Cortex of kidney (tissue), 1 donor: ENCODE results near the gene WWOX.

Experiments used
- DNase-seq: peaks from one replicate; lab custom pipeline; 2025; lab: John Stamatoyannopoulos, UW

The WWOX gene

DNA sequence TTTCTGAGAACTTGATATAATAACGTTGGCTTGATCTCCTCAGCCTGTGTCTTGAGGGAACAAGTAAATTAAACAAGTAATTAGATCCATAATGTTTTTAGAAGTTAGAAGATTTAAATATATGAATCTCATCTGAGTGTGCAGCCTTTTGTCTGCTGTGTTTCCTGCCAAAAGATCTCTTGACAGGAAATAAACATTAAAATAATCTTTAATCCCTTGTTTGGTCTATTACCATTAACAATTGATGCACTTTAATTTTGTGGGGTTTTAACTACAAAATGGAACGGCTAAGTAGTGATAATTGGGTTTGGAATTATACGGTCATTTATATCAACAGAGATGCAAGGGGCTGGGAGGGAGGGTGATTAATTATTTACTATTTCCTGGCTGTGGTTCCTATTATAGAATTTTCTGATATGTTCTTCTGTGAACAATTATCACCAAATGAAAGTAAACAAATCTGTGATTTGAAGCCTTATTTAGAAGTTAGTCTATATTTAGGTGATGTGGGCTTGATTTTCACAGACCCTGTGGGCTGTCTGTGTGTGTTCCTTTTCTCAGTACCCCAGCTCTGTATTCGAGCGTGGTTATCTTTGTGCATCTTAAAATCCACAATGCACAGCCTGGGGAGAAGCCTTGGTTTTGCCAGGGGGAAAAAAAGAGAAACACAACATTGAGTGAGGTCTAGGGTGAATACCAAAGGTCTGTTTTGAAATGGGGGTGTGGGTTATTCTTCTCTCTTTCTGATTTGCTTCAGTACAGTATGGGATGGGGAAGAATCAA lies 556.1 kb downstream of the WWOX start:
- no peak for DNase-seq

DNA sequence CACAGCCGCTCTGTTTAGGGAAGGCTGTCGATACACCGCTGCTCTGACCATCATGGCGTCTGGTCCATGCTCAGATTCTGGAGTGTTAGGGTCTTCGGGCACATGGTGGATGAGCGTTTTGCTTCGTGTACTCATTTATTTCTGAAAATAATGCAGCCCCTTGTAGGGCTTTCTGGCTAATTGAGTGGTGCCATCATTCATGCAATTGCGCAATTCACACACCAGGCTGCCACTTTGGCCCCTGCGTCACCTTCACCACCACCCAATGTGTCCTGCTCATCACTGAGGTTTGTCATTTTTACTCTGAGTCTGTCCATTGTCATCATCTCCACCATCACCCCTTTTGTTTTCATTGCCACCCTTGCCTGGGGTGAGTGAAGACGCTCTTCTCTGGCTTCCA lies 557.4 kb downstream of the WWOX start:
- DNase-seq, result no peak

DNA sequence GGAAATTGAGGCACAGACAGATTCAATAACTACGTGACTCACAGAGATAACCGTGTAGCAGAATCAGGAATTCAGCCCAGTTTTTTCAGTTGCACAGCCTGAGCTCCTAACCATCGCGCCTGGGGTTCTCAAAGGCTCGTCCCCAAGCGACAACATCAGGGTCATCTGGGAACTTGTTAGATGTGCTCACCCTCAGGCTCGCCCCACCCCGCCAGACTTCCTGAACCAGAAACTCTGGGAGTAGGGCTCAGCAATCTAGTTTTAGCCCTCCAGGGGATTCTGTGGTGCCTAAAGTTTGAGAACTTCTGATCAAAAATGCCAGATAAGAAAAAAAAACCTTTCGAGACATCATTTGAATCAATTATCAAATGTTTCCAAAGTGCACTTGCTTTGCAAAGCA lies 559.8 kb downstream of the WWOX start:
- DNase-seq, result no peak

DNA sequence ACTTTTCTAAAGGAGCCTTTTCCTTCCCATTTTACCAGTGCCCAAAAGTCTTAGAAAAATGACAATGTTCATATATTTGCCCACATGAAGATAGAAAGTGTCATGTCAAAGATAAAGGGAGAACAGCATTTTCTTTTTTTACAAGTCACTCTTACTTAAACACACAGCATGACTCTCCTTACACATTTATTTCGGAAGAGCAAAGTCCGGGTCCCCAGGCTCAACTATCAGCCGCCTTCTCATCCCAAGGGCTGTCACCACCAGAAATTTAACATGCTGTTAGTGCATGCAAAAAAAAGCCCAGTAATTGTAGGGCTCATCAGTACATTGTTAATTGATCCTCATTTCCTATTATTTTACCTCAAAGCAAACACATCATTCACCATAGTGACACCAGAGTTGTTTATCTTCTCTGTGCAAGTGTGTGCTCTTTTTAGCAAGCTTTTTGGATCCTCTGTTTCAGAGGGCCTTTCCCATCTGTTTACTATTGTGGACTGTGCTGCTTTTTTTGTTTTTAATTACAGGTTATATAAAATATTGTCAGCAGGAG lies 560.3 kb downstream of the WWOX start:
- DNase-seq, result no peak

DNA sequence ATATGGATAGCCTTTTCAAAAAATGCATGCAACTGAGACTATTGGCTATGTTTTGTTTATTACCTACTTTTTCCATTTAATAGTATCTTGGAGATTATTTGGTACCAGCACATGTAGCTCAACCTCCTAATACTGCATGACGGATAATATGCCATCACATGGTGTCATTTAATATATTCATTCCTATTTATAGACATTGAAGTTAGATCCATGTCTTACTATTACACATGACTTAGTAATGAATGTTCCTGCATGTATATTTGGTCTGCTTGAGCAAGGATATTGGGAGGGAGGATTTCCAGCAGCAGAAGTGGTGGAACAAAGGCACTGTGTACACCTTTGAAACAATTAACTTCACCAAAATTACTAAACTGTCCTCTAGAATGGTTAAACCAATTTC lies 561.3 kb downstream of the WWOX start:
- DNase-seq, result no peak

DNA sequence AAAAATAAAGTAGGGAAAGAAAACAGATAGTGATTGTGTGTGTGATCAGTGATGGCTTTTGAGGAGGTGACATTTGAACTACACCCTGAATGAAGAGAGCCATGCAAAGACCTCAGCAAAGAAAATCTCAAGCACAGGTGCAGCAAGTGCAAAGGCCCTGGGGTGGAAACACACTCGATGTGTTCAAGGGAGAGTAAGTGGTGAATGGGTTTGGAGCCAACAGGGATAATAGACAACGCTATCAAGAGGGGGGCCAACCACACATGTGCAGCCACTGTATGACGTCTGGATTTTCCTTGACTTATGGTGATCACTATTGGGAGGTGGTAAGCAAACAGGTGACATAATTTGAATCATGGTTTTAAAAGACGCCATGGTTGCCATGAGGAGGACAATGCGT lies 564.2 kb downstream of the WWOX start:
- DNase-seq, result no peak

DNA sequence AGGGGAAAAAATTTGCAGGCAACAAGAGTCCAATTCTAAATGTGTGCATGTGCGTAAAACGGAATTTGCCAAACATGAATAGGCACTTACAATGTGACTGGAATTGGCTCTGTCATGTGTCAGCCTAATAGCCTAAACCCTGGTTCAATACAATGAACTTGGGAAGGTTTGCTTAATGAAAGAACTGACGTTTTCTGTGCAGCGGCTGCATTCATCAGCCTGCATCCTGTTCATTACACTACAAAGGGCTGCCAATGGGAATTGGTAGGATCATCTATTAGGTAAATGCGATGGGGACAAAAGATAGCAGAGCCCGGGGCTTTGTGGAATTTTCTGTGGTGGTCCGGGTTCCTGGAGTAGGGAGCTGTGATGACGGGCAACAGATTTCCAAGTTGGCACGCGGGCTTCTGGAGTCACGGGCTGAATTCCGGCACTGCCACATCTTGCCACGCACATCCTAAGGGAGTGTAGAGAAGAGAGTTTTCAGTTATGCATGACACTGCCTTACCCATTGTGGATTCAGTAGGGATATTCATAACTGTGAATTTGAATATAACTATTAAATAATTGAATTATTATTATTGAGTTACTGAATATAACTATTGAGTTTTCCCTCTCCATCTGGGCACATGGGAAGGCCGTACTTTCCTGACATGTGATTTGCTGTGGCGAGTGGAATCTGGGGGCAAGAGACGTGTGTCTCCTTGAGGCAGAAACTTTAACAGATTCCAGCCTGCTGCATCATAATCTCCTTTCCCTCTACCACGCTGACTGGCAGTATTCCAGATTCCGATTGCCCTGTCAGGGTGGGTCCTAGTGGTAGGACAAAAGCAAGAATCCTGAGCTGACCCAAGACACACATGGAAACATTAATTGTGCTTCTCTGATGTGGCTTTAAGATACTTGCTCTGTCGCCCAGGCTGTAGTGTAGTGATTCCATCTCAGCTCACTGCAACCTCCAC lies 565.6 kb downstream of the WWOX start:
- no peak for DNase-seq

DNA sequence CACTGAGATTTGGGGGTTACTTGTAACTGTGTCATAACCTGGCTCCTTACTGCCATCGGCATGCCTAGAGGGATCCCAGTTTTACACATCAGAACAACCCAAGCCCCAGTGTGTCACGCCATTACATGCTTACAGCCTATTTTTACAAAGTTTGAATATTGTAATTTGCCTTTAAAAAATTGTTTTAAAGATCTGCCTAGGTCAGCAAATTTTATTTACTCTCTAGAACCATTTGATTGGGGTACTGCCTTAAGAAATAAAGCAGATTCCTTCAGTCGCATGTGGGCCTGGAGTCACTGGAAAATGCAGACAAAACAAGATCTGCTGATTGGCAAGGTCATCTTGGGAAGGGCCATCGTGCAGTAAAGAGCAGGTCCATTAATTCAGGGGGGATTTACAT lies 566.9 kb downstream of the WWOX start:
- no peak for DNase-seq

DNA sequence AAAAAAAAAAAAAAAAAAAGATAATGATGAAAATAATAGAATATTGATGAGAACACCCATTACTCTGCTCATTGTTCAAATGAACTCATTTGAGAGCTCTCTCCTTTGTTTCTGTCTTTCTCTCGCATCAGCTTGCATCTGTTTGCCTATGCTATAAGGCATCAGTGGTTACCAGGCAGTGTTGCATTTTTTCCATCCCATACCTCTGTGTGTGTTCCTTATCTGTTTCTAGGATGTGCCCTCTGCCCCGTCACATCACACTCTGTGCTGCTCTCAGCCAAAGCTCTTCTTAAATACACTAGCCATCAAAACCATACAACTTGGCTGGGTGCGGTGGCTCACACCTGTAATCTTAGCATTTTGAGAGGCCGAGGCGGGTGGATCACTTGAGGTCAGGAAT lies 568.2 kb downstream of the WWOX start:
- no peak for DNase-seq

DNA sequence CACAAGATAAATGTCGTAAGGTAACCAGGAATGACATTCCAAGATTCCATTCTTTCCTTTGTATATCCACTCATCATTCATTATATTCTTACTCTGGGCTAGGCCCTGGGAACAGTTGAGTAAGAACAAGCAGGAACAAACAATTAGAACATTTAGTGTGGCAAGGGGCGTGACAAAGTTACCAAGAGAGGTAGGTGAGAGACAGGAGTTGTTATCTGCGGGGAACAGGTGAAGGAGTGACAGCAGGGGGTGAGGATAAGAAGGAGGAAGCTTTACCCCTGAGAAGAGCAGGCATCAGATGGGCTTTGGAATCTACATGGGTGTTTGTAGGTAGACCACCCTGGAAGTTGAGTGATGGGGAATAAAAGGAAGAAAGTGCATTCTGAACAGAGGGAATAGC lies 568.9 kb downstream of the WWOX start:
- DNase-seq, result no peak

DNA sequence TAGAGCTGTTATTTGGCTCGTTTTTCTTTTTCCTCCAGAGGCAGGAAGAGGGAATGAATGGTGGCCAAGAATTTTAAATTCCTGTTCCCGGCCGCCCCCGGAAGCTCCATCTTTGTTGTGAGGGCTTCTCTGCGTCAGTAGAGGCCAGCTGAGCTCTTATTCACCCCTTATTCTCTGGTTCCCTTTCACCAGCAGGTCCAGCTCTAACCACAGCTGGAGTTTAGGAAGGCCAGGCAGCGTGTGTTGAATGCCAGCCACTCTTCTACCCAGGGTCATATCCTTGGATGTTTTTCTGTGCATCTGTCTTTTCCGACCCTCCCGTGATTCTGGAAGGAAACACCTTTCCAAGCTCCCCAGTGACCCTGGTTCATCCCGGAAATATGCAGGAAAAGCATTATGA lies 570.5 kb downstream of the WWOX start:
- no peak for DNase-seq

DNA sequence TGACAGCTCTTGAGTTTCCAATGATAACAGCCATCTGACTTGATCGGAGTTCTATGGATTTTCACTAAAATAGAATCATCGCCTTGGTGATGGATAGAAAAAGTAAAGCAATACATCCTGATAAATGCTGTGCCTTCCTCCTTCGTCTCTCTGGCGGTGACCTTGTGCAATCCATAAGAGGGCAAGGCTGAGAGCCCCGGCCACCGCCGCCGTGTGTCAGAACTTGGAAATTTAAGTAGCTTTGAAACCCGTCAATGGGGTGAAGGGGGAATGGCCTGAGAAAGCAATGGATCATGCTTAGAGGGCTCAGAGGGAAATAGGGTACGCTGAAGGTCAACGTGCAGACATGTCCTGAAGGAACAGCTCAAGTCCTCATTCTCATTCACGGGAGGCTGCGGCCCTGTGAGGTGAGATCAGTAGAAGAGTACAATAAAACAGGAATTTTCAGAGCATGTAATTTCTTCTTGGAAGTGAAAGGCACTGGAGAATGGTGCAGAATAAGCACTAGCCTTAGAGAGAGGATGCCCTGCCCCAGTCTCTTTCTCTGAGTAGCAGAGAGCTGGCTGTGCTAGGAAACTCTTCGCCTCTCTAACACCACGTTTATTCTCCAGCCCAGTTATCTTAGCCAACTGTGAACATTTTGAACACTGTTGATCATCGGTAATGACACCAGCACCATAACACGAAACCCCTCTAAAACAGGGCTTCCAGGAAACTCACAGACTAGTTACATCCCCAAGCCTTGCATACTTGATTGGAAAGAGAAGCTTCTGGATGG lies 573.5 kb downstream of the WWOX start:
- DNase-seq, result no peak

DNA sequence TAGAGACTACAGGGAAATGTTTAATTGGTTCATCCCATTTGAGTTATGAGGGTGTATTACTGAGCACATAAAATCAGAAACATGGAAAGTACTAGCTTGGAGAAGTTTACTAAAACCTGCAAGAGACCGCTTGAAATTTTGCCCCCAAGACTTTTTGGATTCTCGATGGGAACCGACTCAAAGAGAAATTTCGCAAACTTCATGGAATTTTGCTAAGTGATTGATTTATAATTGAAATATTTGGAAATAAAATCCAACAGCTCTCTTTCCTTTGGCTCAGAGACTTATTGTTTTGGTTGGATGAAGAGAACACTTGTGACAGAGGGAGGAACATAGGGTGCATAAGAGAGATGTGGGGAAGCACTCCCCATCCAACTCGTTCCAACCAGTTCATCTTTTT lies 574.4 kb downstream of the WWOX start:
- DNase-seq, result no peak

DNA sequence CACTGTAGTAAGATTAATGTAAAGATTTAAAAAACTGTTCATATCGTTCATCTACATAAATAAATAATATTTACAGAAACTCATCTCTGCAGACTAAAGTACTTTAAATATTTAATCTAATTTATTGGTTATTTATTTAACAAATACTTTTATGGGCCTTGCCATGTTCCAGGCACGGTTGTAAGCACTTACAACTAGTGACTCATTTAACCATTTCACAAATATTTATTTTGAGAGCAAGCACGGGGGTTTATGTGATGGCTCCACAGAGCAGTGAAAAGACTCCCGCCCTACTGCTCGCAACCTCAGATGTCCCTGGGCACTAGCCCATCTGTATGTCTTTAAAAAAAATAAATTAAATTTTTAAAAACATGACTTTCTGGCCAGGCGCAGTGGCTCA lies 575.9 kb downstream of the WWOX start:
- DNase-seq, result no peak

DNA sequence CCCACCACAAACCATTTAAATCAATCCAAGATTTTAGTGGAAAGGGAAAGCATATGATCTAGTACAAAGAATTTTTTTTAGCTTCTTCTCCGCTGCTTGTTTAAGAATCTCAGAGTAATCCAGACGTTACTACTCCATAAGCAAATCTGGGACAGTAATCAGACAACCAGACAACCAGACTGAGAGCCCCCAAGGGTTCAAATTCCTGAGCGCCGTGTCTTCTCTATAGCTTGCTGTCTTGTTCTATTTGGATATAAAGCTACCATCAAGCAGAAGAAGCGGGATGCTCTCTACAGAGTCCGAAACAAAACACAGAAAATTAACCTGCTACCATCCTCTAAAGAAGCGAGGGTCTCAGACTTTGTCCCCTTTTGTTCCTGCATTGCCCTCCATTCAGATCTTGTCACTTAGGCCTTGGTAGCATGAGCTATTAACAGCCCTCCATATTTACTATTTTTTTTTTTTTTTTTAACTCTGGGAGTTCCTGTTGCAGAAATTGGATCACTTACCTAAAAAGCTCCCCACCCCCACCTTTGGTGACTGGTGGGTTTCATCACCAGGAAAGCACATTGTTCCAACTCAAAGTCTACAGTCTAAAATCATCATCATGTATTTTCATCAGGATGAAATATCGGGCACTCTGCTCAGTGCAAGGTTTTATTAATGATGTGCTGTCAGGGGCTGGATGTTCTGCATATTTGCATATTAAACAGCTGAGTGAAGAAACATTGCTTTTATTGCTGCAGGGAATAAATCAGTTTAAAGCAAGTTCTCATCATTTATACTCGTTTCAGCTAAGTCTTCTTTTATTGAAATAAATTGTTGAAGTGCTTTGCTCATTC lies 576.7 kb downstream of the WWOX start:
- DNase-seq, result no peak

DNA sequence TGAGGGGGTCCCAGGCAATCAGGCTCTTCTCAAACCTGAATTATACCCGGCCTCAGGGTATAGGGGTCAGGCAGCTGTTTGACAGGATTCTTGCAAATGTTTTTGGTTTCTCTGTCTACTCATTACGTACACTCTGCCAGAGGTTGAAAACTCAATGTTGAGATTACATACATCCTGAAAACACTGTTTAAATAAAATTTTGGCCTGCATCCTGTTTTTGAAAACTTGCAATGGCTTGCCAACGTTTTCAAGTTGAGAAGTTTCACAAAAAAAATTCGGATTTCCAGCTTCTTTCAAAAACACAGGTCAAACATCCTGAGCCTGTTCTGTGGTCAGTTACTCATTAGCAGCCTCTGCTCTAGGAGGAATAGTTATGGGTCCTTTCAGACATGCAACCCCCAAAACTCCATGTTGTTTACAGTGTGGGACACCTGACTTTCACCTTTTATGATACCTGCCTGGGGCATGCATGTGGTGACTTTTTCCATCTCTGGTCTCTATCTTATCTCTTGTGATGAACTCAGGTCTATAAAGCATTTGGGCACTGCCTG lies 577.8 kb downstream of the WWOX start:
- DNase-seq, result no peak

DNA sequence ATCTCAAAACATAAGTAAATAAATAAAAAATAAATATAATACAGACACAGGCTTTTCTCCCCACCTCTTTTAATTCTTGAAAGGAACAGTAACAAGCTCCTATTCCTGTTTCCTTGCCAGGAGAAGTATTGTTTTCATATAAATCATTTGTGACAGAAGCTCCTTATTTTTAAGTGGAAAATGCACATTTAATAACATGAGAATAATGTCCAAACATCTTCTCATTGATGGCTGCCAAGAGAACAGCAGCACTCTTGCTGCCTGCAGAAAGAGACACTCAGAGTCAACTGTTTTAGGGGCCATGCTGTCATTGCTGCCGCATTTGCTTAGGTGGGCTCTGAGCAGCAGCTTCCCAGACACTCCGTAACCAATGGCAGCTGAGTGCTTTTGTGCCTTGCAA lies 580.1 kb downstream of the WWOX start:
- no peak for DNase-seq

DNA sequence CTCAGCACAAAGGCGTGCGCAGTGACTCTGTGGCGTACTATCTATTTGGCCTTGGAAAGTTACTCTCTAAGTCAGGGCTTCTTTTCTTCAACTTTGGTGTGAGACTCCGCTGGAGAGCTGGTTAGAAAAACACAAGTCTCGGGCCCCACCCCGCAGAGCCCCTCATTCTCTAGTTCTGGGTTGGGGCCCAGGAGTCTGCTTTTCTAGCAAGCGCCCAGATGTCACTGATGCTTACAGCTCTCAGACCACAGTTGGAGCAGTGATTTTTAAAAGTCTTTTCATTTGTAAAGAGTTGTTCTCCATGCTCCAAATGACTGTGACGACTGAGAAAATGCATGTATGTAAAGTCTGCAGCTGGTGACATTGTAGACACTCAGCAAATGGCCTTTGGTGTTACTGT lies 582.3 kb downstream of the WWOX start:
- DNase-seq, result no peak

DNA sequence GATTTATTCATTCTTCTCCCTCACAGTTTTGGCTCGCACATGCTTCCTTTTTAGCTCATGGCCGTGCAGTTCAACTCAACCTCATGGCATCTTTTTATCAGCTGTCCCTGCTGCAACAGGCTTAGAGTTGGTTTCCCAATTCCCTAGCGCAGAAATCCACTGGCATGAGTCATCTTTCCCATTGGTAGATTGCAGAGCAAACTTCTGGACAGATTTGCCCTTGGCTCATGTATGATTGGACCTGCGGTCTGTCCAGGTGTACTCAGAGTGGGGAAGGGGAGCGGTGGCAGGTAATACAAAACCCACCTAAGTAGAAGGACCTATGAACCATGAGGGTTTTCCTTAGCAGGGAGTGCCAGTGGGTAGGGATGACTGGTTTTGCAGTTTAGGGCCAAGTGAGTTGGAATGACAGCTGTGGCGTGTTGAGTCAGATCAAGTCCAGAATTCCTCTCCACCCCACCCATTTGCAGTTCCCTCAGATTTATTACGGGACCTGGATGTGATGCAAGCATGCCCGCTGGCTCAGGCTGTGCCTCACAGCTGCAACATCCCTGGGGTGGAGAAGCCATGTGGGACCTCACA lies 584.7 kb downstream of the WWOX start:
- DNase-seq, result no peak

DNA sequence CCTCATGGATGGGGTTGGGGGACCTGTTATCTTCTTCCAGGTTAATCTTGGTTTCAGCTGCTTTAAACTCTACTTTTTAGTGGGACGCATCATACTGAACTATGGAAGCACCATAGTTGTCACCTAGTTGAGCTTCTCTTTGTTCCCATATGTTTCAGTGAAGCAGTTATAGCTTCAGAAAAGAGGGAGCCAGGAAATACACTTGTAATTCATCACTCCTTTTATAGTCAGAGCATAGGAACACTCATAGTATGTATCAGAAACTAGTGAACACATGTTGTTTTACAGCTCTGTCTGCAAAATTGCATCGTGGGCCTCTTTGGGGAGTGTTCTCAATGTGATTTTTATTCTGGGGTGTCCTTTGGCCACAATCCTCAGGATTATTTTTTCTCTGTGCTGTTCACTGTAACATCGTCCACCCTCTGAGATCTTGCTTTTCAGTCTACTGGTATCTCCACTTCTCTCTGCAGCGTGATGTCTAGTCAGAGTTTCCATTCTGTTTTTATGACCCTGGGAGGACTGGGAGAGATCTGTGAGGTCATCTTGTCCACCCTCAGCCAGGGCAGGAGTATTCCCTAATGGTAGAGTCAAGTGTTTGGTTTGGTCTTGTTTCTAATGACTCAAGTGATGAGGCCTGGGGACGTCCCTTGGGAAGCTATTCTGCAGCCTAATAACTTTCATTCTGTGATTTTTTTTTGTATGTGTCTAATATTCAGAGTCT lies 585.4 kb downstream of the WWOX start:
- no peak for DNase-seq
